Coronary artery (tissue), 2 donors: ENCODE measurements around the gene LGALS7B.
"Not testable (repeated sequence)": the region's sequence is repeated elsewhere in the genome, so short reads cannot be mapped to it uniquely, and the experiment has no call there.

ENCODE experiments used
- DNase-seq: peaks from one replicate; pipeline ENCODE4 v3.0.0-alpha.2; 2017; ENCODE audit warnings: low spot score
- H3K27ac ChIP-seq, 2 donors: fragments of 200-600 bp; sonication (generic); one replicate each; pipeline ENCODE4 v1.5.1; 2016 to 2019
- H3K4me3 ChIP-seq: fragments of 200-600 bp; sonication (generic); 2 replicates; pipeline ENCODE4 v1.5.1; 2016; ENCODE audit warnings: mild to moderate bottlenecking, moderate library complexity
- CTCF ChIP-seq: fragments of 200-600 bp; sonication (generic); IDR thresholded peaks from one replicate; pipeline ENCODE4 v1.5.1; 2019; ENCODE audit warnings: antibody characterized with exemption

Gene LGALS7B

GRCh38 chr19:38742906-38743305 is 46.1 kb upstream of the LGALS7B start:
- no peak for TF ChIP-seq CTCF
- no peak overlapping the region for H3K4me3 ChIP-seq
- H3K27ac ChIP-seq = no peak overlapping the region
- no peak for DNase-seq

- no peak for DNase-seq
- no peak overlapping the region for H3K4me3 ChIP-seq
- no peak for TF ChIP-seq CTCF
- H3K27ac ChIP-seq = no peak overlapping the region
Measured at GRCh38 chr19:38743394-38744297, 45.4 kb upstream of the LGALS7B start.

- TF ChIP-seq CTCF = no peak
- no peak within 1 kb of the TSS for H3K27ac ChIP-seq
- no peak for DNase-seq
Measured at GRCh38 chr19:38744298-38744681, 44.7 kb upstream of the LGALS7B start, which contains the start of gene CAPN12. Gene CAPN12, minus strand, starts transcription at chr19:38744474. Its CDS starts 309 bp downstream, at chr19:38744165.

GRCh38 chr19:38744874-38745273 is 44.1 kb upstream of the LGALS7B start:
- H3K4me3 ChIP-seq = no peak overlapping the region
- DNase-seq = no peak
- no peak overlapping the region for H3K27ac ChIP-seq
- no peak for TF ChIP-seq CTCF

More at GRCh38 chr19:38744298-38744681, 44.7 kb upstream of the LGALS7B start, which contains the start of gene CAPN12:
- no peak within 1 kb of the TSS for H3K4me3 ChIP-seq

- TF ChIP-seq CTCF = no peak
- no peak overlapping the region for H3K27ac ChIP-seq
- no peak for DNase-seq
- no peak overlapping the region for H3K4me3 ChIP-seq
Measured at GRCh38 chr19:38745316-38745715, 43.7 kb upstream of the LGALS7B start.

GRCh38 chr19:38753783-38754182 is 35.2 kb upstream of the LGALS7B start:
- not testable (repeated sequence) for H3K27ac ChIP-seq, DNase-seq, H3K4me3 ChIP-seq

- DNase-seq, H3K27ac ChIP-seq, H3K4me3 ChIP-seq: not testable (repeated sequence)
Measured at GRCh38 chr19:38754196-38754595, 34.8 kb upstream of the LGALS7B start.

- Histone ChIP-seq H3K4me3 (no peak overlapping the region), H3K27ac (no peak overlapping the region)
- DNase-seq = no peak
- TF ChIP-seq CTCF = no peak
Measured at GRCh38 chr19:38759590-38760003, 29.4 kb upstream of the LGALS7B start.

GRCh38 chr19:38760805-38761517 is 28.0 kb upstream of the LGALS7B start:
- not testable (repeated sequence) for DNase-seq, H3K4me3 ChIP-seq, H3K27ac ChIP-seq

- not testable (repeated sequence) for H3K27ac ChIP-seq, H3K4me3 ChIP-seq, DNase-seq
Measured at GRCh38 chr19:38761884-38762389, 27.1 kb upstream of the LGALS7B start.
